Measurements from ENCODE around the gene ABCB6.

ABCB6 gene

GRCh38 chr2:219168932-219169331 lies 49.8 kb downstream of the ABCB6 start:
- DNase-seq (ENCODE audit: low read depth) = no peak

- no peak for DNase-seq (ENCODE audit: low read depth)
Measured at GRCh38 chr2:219168526-219168925, 50.2 kb downstream of the ABCB6 start.

- DNase-seq (ENCODE audit: low read depth) = no peak
Measured at GRCh38 chr2:219167997-219168396, 50.8 kb downstream of the ABCB6 start.

- DNase-seq (ENCODE audit: low read depth) = no peak
Measured at GRCh38 chr2:219165058-219165911, 53.5 kb downstream of the ABCB6 start.

GRCh38 chr2:219163156-219163555 lies 55.6 kb downstream of the ABCB6 start:
- no peak for DNase-seq (ENCODE audit: low read depth)

- DNase-seq (ENCODE audit: low read depth) = no peak
Measured at GRCh38 chr2:219161097-219161496, 57.7 kb downstream of the ABCB6 start.

- DNase-seq (ENCODE audit: low read depth) = peak; percentile 85
Measured at GRCh38 chr2:219160186-219161017, 58.4 kb downstream of the ABCB6 start, which contains the start of gene NHEJ1. Gene NHEJ1 (minus strand): TSS chr2:219160815. CDS start chr2:219158362, 2,453 bp downstream.
